ENCODE measurements around the gene COL6A2. TPM values are rescaled to one million over a fixed set of nuclear protein-coding genes. Genes with fewer than 3 reads are reported as not detected.

The COL6A2 gene
- total and polyA plus RNA-seq, 10 donors, result 101 to 259 (median 192) TPM

DNA sequence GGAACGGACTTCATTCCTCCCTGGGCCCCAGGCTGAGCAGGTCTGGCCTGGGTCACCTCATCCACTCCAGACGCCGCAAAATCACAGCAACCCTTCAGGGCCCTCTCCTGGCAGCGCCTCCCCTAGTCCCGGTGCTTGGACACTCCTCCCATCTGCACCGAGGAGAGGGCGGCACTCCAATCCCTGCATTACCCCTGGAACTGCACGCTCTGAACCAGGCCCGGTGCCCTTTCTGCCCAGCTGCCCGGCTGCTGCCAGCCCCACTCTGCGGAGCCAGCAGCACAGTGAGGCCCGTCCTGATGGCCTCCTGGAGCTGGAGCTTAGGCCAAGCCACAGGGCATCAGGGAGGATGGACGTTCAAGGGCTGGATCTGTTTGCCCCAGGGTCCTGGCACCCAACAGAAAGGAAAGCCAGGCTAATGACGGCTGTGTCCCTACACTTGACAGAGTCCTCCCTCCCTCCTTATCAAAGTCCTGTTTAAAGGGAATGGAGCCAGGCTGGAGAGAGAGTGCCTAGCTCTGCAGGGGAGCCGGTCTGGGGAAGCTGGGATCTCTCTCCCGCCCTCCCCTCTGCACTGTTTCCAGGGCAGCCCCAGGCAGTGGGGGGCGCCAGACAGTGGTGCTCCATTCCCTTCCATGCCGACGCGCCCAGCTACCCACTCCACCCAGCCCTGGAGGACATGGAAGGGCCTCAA is 12.7 kb downstream of the COL6A2 start:
- DNase-seq, result no peak
- 82 to 87% (median 85%) methylated on average over 13 to 20 of the region's 20 CpGs for WGBS, 5 donors
- H3K36me3 ChIP-seq, result peaks cover 0 to 40% (median 24%) of the 10 kb centered on the region in 6 donors

DNA sequence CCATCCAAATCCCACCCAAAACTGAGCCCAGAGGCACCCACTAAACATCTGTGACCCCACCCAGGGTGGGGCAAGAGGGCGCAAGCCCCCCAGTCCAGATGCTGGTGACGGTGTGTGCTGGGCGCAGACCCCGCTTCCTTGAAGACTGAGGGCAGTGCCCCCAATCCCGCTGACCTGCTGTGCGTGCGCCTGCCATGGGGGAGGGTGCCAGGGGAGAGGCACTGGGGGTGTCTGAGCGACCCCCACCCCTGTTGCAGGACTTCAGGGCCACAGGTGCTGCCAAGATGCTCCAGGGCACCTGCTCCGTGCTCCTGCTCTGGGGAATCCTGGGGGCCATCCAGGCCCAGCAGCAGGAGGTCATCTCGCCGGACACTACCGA is 13.3 kb downstream of the COL6A2 start:
- H3K4me3 ChIP-seq, result no peak overlapping the region
- intact Hi-C loops (cut with DNase I; ENCODE audit: low total_unique reads), result no loop called here
- no peak for DNase-seq
- peaks cover 0 to 45% (median 27%) of the 10 kb centered on the region in 6 donors for H3K36me3 ChIP-seq
- H3K4me1 ChIP-seq, result peaks cover 0 to 6% (median 0%) of the 10 kb centered on the region in 6 donors
- TF ChIP-seq, protein P1, sequence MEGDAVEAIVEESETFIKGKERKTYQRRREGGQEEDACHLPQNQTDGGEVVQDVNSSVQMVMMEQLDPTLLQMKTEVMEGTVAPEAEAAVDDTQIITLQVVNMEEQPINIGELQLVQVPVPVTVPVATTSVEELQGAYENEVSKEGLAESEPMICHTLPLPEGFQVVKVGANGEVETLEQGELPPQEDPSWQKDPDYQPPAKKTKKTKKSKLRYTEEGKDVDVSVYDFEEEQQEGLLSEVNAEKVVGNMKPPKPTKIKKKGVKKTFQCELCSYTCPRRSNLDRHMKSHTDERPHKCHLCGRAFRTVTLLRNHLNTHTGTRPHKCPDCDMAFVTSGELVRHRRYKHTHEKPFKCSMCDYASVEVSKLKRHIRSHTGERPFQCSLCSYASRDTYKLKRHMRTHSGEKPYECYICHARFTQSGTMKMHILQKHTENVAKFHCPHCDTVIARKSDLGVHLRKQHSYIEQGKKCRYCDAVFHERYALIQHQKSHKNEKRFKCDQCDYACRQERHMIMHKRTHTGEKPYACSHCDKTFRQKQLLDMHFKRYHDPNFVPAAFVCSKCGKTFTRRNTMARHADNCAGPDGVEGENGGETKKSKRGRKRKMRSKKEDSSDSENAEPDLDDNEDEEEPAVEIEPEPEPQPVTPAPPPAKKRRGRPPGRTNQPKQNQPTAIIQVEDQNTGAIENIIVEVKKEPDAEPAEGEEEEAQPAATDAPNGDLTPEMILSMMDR (IDR thresholded peaks at IDR 0.05 in 8 of 11, conservative IDR thresholded peaks at IDR 0.05 in 3 of 11), result no peak
- no peak for TF ChIP-seq POLR2AphosphoS5 (IDR thresholded peaks at IDR 0.05)
- TF ChIP-seq POLR2A (IDR thresholded peaks at IDR 0.05), result no peak
- peaks cover 0 to 36% (median 23%) of the 10 kb centered on the region in 8 donors for H3K9me3 ChIP-seq
- peaks cover 0 to 11% (median 0%) of the 10 kb centered on the region in 7 donors for H3K27me3 ChIP-seq (replicated peaks in 1 of 7)
- H3K27ac ChIP-seq, result peak overlapping the region in 1 of 8 donors; percentile 6
- WGBS, 5 donors, result 84 to 93% (median 91%) methylated on average over 5 to 12 of the region's 12 CpGs

More for the DNA sequence above, 12.7 kb downstream of the COL6A2 start:
- Histone ChIP-seq H3K27ac (peak overlapping the region in 1 of 8 donors; percentile 6), H3K4me3 (no peak overlapping the region), H3K27me3 (replicated peaks in 1 of 7) (peaks cover 0 to 11% (median 0%) of the 10 kb centered on the region in 7 donors), H3K9me3 (peaks cover 0 to 38% (median 26%) of the 10 kb centered on the region in 8 donors), H3K4me1 (peaks cover 0 to 6% (median 0%) of the 10 kb centered on the region in 6 donors)
- intact Hi-C loops (cut with DNase I; ENCODE audit: low total_unique reads), result no loop called here
- no peak for TF ChIP-seq POLR2A (IDR thresholded peaks at IDR 0.05)
- TF ChIP-seq, protein P1 (IDR thresholded peaks at IDR 0.05 in 8 of 11, conservative IDR thresholded peaks at IDR 0.05 in 3 of 11), result no peak
- TF ChIP-seq POLR2AphosphoS5 (IDR thresholded peaks at IDR 0.05), result no peak

DNA sequence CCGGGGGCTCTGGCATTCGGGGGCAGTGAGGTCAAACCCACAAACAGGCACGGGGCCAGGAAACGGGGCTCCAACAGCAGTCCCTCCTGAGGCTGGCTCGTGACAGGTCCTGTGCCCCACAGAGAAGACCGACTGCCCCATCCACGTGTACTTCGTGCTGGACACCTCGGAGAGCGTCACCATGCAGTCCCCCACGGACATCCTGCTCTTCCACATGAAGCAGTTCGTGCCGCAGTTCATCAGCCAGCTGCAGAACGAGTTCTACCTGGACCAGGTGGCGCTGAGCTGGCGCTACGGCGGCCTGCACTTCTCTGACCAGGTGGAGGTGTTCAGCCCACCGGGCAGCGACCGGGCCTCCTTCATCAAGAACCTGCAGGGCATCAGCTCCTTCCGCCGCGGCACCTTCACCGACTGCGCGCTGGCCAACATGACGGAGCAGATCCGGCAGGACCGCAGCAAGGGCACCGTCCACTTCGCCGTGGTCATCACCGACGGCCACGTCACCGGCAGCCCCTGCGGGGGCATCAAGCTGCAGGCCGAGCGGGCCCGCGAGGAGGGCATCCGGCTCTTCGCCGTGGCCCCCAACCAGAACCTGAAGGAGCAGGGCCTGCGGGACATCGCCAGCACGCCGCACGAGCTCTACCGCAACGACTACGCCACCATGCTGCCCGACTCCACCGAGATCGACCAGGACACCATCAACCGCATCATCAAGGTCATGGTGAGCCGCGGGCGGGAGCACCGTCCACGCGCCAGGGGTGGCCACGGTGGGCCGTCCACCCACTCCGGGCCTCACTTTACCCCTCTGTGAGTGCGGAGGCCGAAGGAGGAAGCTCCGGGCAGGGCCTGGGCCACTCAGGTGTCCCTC is 14.2 kb downstream of the COL6A2 start:
- peak; percentile 61 for DNase-seq

More for the DNA sequence above, 14.2 kb downstream of the COL6A2 start:
- H3K4me1 ChIP-seq, result peaks cover 0 to 6% (median 0%) of the 10 kb centered on the region in 6 donors
- H3K4me3 ChIP-seq, result no peak overlapping the region
- H3K36me3 ChIP-seq, result peaks cover 0 to 54% (median 30%) of the 10 kb centered on the region in 6 donors
- 87 to 96% (median 94%) methylated on average over 19 to 69 of the region's 69 CpGs for WGBS, 5 donors
- H3K9me3 ChIP-seq, result peaks cover 0 to 36% (median 23%) of the 10 kb centered on the region in 8 donors
- no peak overlapping the region for H3K27ac ChIP-seq
- no peak for TF ChIP-seq POLR2AphosphoS5 (IDR thresholded peaks at IDR 0.05)
- no peak for TF ChIP-seq POLR2A (IDR thresholded peaks at IDR 0.05)
- TF ChIP-seq, protein P1 (IDR thresholded peaks at IDR 0.05 in 8 of 11, conservative IDR thresholded peaks at IDR 0.05 in 3 of 11), result no peak
- peaks cover 0 to 11% (median 0%) of the 10 kb centered on the region in 7 donors for H3K27me3 ChIP-seq (replicated peaks in 1 of 7)
- intact Hi-C loops (cut with DNase I; ENCODE audit: low total_unique reads), result no loop called here

Data from spleen (tissue), 11 donors.